Measurements from ENCODE around the gene NHERF1. TPM values are rescaled to one million over a fixed set of nuclear protein-coding genes. Genes with fewer than 3 reads are reported as not detected.

Gene NHERF1
- total and polyA plus RNA-seq, 2 of the 8 experiments (the other 6 are each of a cell fraction or from before 2014, with no cell fraction given): 92.9 to 99.2 TPM

GRCh38 chr17:74766413-74766812 lies 18.0 kb downstream of the NHERF1 start:
- TF ChIP-seq MAFK (IDR thresholded peaks at IDR 0.05; ENCODE audit: low read depth, low read length) (peak; percentile 64), RNF2 (IDR thresholded peaks at IDR 0.05; ENCODE audit: borderline replicate concordance, low read depth, low read length, missing control alignments, poor library complexity, severe bottlenecking) (no peak)
- Histone ChIP-seq H3K27ac (ENCODE audit: low read depth, low read length) (no peak overlapping the region), H4K20me1 (replicated peaks in 1 of 2; ENCODE audit: control insufficient read depth in 1 of 2, insufficient read depth in 2 of 2, low read length in 2 of 2) (peaks cover 7 to 15% of the 10 kb centered on the region in 2 experiments), H3K4me2 (ENCODE audit: insufficient read depth in 1 of 2, low read depth in 2 of 2, low read length in 2 of 2) (no peak overlapping the region), H3K18ac (ENCODE audit: extremely low read depth, low read length) (no peak overlapping the region), H2AFZ (ENCODE audit: low read length) (no peak overlapping the region), H2BK5ac (ENCODE audit: low read depth, low read length) (no peak overlapping the region), H3K4me1 (replicated peaks in 1 of 4; ENCODE audit: control insufficient read depth in 3 of 4, insufficient read depth in 4 of 4, low read length in 3 of 4) (peaks cover 0 to 28% (median 14%) of the 10 kb centered on the region in 4 experiments; a peak in 6 of 7 replicates), H3K4ac (replicated peaks; ENCODE audit: insufficient read length, low read depth, low read length) (no peak overlapping the region), H3K14ac (ENCODE audit: insufficient read length) (no peak overlapping the region), H4K8ac (ENCODE audit: extremely low read depth, insufficient read depth, low read length) (no peak overlapping the region), H2BK15ac (ENCODE audit: low read length) (no peak overlapping the region), H4K5ac (ENCODE audit: insufficient read length, low read depth, low read length) (no peak overlapping the region), H3K36me3 (ENCODE audit: control insufficient read depth in 2 of 4, insufficient read depth in 4 of 4, low read length in 3 of 4) (peaks cover 0 to 22% (median 3%) of the 10 kb centered on the region in 4 experiments; a peak in 5 of 8 replicates), H2BK20ac (ENCODE audit: low read length) (no peak overlapping the region), H4K91ac (replicated peaks; ENCODE audit: insufficient read length, low read length) (no peak overlapping the region), H3K56ac (replicated peaks; ENCODE audit: insufficient read length, low read depth, low read length) (no peak overlapping the region), H3K23me2 (ENCODE audit: low read depth, low read length) (no peaks in the 10 kb centered on the region), H3K79me1 (ENCODE audit: low read depth, low read length) (peaks cover 11% of the 10 kb centered on the region), H3K9ac (replicated peaks in 1 of 4; ENCODE audit: extremely low read depth in 1 of 4, low read depth in 3 of 4, low read length in 3 of 4) (no peak overlapping the region), H3K4me3 (ENCODE audit: extremely low read depth in 1 of 4, insufficient read depth in 2 of 4, low read depth in 3 of 4, low read length in 4 of 4) (no peak overlapping the region), H3K23ac (ENCODE audit: insufficient read length) (no peak overlapping the region), H2BK12ac (ENCODE audit: low read depth, low read length) (no peak overlapping the region), H3K79me2 (ENCODE audit: control insufficient read depth in 1 of 2, insufficient read depth in 2 of 2, low read length in 2 of 2) (peaks cover 0 to 13% of the 10 kb centered on the region in 2 experiments; a peak in 1 of 4 replicates), H2AK5ac (ENCODE audit: low read depth, low read length) (no peak overlapping the region), H3K27me3 (replicated peaks in 1 of 4; ENCODE audit: control insufficient read depth in 3 of 4, extremely low read depth in 1 of 4, insufficient read depth in 3 of 4, low read length in 3 of 4) (no peaks in the 10 kb centered on the region), H2BK120ac (replicated peaks; ENCODE audit: low read depth, low read length) (no peak overlapping the region), H3K9me3 (ENCODE audit: insufficient read depth in 2 of 2, low read depth in 1 of 2, low read length in 1 of 2) (no peaks in the 10 kb centered on the region)
- POLR2A ChIA-PET (ENCODE audit: partially characterized antibody): interaction anchor here (0.9 to 2.1 kb wide), 3 partner anchors 10 to 17 kb away, joined by 3 to 10 read pairs (median 3); a partner anchor contains a TSS
- DNase-seq (ENCODE audit: low read depth in 1 of 2, low spot score in 2 of 2): no peak
- FAIRE-seq: no peak
- WGBS, 2 experiments (ENCODE audit: extremely low coverage in 1 of 2, insufficient coverage in 1 of 2, insufficient read length in 1 of 2, insufficient replicate concordance in 2 of 2, low coverage in 1 of 2, low lambda C conversion rate in 2 of 2, missing lambda C conversion rate in 1 of 2): 89% methylated on average over 2 of the region's 2 CpGs; no CpG with 5 or more reads in 1 of the 2 experiments
- CTCF ChIA-PET (ENCODE audit: partially characterized antibody): interaction anchor here (0.7 to 21.4 kb wide), 3 partner anchors 10 to 109 kb away, joined by 3 to 388 read pairs (median 231); partner anchors contain the start of gene NHERF1

Measured in H1 (cell line).